Esophagus muscularis mucosa (tissue), 4 donors: ENCODE results near the gene BICD2. TPM values are rescaled to one million over a fixed set of nuclear protein-coding genes. Genes with fewer than 3 reads are reported as not detected.

Experiments used
- DNase-seq: peaks from one replicate; pipeline ENCODE4 v3.0.0-alpha.2; 2017; ENCODE audit errors: extremely low spot score
- H3K27ac ChIP-seq, 4 donors: fragments of 200-600 bp; sonication (generic); replicated peaks in 1 of 4; 1 replicate in 3 of 4; 2 replicates in 1 of 4; pipeline ENCODE4 v1.5.1; 2016 to 2019; ENCODE audit warnings: mild to moderate bottlenecking in 1 of 4
- H3K27me3 ChIP-seq, 4 donors: fragments of 200-600 bp; sonication (generic); one replicate each; pipeline versions ENCODE4 v1.5.1 to v1.6.0; 2016 to 2019
- H3K36me3 ChIP-seq, 4 donors: fragments of 200-600 bp; sonication (generic); one replicate each; pipeline ENCODE4 v1.5.1; 2016 to 2019
- H3K4me1 ChIP-seq, 4 donors: fragments of 200-600 bp; sonication (generic); one replicate each; pipeline ENCODE4 v1.5.1; 2016 to 2019
- H3K4me3 ChIP-seq, 4 donors: fragments of 200-600 bp; sonication (generic); 1 replicate in 2 of 4; 2 replicates in 2 of 4; pipeline ENCODE4 v1.5.1; 2016 to 2019; ENCODE audit warnings: mild to moderate bottlenecking in 4 of 4, moderate library complexity in 1 of 4
- H3K9me3 ChIP-seq, 4 donors: fragments of 200-600 bp; sonication (generic); 1 replicate in 3 of 4; 2 replicates in 1 of 4; pipeline ENCODE4 v1.5.1; 2016 to 2019
- EP300 ChIP-seq: sonication (generic); formaldehyde crosslinking; IDR thresholded peaks from one replicate; pipeline ENCODE4 v1.6.1; 2017; ENCODE audit warnings: antibody characterized with exemption
- POLR2A ChIP-seq: fragments of 450-650 bp; IDR thresholded peaks from one replicate; pipeline ENCODE4 v1.6.1; 2017; ENCODE audit warnings: antibody characterized with exemption, moderate library complexity, mild to moderate bottlenecking, low read depth
- POLR2AphosphoS5 ChIP-seq, 2 donors: sonication (generic); formaldehyde crosslinking; IDR thresholded peaks; one replicate each; pipeline ENCODE4 v1.6.1; 2017; ENCODE audit warnings: antibody characterized with exemption in 2 of 2
- WGBS: methylation state at CpG from one replicate; pipeline ENCODE4 v1.1.5; 2018; 5-methylcytosine and 5-hydroxymethylcytosine counted together
- intact Hi-C: fragments of 100-400 bp; cut with DNase I; formaldehyde crosslinking; loops from one replicate; pipeline ENCODE4 v1.15.1; 2023
- total RNA-seq, 4 donors: library from RNA; depleted of rRNA; stranded (reverse); fragments of >200 nt; gene quantifications; one replicate each; pipeline versions ENCODE4 v1.1.0 to v1.2.1, GENCODE V29; 2016
- TF ChIP-seq, protein P1 (sequence below), 3 experiments: fragments of 200-600 bp in 2 of 3; fragments of 450-650 bp in 1 of 3; sonication (generic) in 2 of 3; IDR thresholded peaks; one replicate each; pipeline ENCODE4 v1.5.1; 2017 to 2019; ENCODE audit warnings: antibody characterized with exemption in 3 of 3, mild to moderate bottlenecking in 2 of 3, moderate library complexity in 1 of 3

BICD2 gene
- total RNA-seq, 4 donors from 2014 or later: 44.0 to 72.5 (median 57.3) TPM

DNA sequence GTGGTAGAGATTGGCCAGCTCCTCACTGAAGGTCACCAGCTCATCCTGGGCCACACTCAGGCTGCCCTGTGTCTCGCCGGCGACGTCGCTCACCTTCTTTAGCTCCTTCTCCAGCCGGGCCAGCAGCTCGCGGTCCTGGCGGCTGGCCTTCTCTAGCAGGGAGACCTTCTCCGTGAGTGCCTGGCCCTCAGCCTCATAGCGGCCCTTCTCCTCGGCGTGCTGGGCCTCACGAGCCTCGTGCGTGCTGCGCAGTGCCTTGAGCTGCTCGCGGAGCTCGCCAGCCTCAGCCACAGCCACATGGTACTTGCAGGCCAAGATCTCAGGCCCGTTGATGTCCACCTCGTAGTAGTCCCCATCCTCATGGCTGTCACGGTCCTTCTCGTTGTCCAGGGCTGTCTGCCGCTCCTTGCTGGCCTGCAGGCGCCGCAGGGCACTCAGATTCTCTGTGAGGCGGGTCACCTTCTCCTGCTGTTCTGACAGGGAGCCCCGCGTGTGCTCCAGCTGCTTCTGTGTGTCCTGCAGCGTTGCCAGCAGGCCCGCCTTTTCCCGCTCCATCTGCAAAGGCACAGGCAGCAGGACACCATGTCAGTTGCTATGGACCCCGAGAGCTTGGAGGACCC, 45.5 kb downstream of the BICD2 start:
- H3K27ac ChIP-seq: no peak overlapping the region
- no peak for TF ChIP-seq EP300
- H3K9me3 ChIP-seq: no peaks in the 10 kb centered on the region
- intact Hi-C loops: no loop called here
- no peaks in the 10 kb centered on the region for H3K27me3 ChIP-seq
- 95% methylated on average over 25 of the region's 34 CpGs for WGBS
- no peak for DNase-seq
- peaks cover 11 to 18% (median 16%) of the 10 kb centered on the region in 4 donors for H3K4me1 ChIP-seq
- H3K4me3 ChIP-seq: no peak overlapping the region
- H3K36me3 ChIP-seq: peaks cover 64 to 93% (median 81%) of the 10 kb centered on the region in 4 donors

DNA sequence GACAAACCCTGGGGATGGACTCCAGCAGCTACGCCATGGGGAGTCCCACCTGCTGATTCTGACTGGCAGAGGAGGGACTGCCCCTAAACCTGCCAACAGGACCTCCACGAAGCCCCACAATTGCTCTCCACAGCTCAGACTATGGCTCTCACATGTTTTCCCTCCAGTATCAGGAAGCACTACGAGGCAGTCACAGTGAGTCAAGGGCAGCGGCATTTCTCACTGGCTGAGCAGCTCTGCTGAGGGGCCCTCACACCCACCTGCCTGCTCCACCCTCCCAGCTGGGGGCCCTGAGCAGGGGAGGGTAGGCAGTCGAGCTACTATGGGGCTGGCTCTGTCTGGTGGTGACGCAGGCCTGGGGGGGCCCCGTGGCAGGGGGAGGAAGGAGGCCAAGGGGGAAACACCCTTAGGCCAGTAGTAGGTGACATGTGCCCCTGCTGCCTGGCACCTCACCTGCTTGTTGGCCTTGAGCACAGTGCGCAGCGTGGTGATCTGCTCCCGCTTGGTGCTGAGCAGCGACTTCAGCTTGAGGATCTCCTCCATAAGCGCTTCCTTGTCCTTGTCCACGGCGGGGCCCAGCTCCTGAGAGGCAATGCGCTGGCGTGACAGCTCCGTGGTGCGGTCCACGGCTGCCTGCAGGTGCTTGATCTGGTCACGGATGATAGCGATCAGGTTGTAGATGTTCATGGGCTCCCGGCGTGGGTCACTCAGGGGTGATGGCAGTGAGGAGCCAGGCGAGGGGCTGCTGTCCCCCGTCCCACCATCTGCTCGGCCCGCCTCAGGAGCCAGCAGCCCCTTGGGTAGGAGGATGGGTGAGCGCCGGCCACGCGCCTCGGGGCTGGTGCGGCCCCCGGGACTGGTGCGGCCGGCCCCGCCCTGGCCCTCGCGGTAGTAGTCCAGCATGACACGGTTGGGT, 46.3 kb downstream of the BICD2 start:
- WGBS: 90% methylated on average over 23 of the region's 40 CpGs
- DNase-seq: no peak
- no peaks in the 10 kb centered on the region for H3K27me3 ChIP-seq
- no peak overlapping the region for H3K27ac ChIP-seq
- TF ChIP-seq, protein P1, sequence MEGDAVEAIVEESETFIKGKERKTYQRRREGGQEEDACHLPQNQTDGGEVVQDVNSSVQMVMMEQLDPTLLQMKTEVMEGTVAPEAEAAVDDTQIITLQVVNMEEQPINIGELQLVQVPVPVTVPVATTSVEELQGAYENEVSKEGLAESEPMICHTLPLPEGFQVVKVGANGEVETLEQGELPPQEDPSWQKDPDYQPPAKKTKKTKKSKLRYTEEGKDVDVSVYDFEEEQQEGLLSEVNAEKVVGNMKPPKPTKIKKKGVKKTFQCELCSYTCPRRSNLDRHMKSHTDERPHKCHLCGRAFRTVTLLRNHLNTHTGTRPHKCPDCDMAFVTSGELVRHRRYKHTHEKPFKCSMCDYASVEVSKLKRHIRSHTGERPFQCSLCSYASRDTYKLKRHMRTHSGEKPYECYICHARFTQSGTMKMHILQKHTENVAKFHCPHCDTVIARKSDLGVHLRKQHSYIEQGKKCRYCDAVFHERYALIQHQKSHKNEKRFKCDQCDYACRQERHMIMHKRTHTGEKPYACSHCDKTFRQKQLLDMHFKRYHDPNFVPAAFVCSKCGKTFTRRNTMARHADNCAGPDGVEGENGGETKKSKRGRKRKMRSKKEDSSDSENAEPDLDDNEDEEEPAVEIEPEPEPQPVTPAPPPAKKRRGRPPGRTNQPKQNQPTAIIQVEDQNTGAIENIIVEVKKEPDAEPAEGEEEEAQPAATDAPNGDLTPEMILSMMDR (IDR thresholded peaks at IDR 0.05): no peak
- no peak for TF ChIP-seq POLR2AphosphoS5 (IDR thresholded peaks at IDR 0.05)
- no peak for TF ChIP-seq EP300
- TF ChIP-seq POLR2A: no peak
- peaks cover 72 to 100% (median 89%) of the 10 kb centered on the region in 4 donors for H3K36me3 ChIP-seq
- H3K9me3 ChIP-seq: no peaks in the 10 kb centered on the region
- H3K4me3 ChIP-seq: no peak overlapping the region
- peaks cover 10 to 16% (median 12%) of the 10 kb centered on the region in 4 donors for H3K4me1 ChIP-seq
- intact Hi-C loops: no loop called here

DNA sequence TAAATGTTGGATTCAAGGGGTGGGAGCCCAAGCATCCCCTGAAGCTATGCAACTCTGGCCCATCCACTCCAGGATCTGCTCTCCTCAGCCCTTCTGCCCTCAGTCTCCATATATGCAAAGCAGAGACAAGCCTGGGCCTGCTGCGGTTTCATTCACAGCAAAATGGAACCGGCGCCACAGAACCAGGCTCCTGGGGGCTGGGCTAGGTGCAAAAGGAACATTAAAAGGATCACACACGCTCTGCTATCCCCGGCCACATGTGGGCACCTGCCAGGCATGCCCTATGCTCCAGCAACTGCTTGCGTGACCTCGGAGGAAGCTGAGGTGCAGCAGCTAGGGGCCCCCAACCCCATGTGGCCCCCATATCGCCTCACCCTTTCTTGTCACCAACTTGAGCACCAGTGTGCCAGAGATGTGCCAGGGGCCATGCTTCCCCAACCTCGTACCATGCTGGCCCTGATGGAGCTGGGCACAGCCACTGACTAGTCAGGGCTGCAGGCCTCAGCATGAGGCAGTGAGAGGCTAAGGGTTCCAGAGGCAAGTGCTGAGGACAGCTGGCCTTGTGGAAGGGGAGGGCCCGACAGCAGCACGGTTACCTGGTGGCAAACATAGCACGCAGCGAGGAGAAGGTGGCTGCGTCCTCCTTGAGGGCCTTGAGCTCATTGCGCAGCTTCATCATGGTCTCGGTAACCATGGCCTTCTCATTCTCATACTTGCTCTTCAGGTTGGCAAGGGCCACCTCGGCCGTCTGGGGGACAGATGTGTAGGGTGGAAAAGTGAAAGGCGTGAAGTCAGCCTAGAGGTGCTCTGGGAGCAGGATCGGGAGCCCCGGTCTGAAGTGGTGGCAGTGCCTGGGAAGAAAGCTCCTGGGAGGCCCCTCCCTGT, 47.2 kb downstream of the BICD2 start:
- H3K36me3 ChIP-seq: peaks cover 78 to 100% (median 90%) of the 10 kb centered on the region in 4 donors
- no peaks in the 10 kb centered on the region for H3K27me3 ChIP-seq

DNA sequence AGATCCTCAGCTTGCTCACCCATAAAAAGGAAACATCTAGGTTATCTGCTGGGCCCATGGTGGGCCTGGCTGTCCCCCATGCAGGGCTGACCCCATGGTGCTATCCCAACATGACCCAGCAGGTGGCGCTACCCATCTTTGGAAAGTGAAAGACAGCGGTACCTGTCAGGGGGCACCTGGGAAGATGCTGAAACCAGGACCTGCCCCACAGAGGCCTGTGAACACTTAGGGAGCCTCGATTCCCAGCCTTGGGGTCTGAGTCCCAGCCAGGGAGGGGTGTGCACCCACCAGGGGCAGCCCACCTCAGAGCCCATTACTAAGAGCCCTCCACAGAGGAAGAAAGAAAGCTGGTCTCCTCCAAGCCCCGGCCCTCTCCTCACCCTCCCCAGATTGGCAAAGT, 48.1 kb downstream of the BICD2 start:
- Histone ChIP-seq H3K36me3 (peaks cover 76 to 99% (median 88%) of the 10 kb centered on the region in 4 donors), H3K27me3 (no peaks in the 10 kb centered on the region), H3K9me3 (no peaks in the 10 kb centered on the region), H3K4me1 (peaks cover 6 to 21% (median 10%) of the 10 kb centered on the region in 4 donors), H3K27ac (no peak overlapping the region), H3K4me3 (no peak overlapping the region)
- WGBS: 0% methylated on average over 1 of the region's 4 CpGs
- intact Hi-C loops: loop anchor here (1.0 kb wide), 1 partner anchor 75 kb away; no protein-coding TSS in a partner anchor
- no peak for TF ChIP-seq EP300
- TF ChIP-seq, protein P1 (IDR thresholded peaks at IDR 0.05): peak; percentile 84 to 95 (median 94)
- DNase-seq: peak; percentile 92

More for the DNA sequence above, 47.2 kb downstream of the BICD2 start:
- peaks cover 6 to 16% (median 10%) of the 10 kb centered on the region in 4 donors for H3K4me1 ChIP-seq
- 88% methylated on average over 14 of the region's 21 CpGs for WGBS
- intact Hi-C loops: no loop called here
- H3K4me3 ChIP-seq: no peak overlapping the region
- H3K27ac ChIP-seq: no peak overlapping the region
- no peaks in the 10 kb centered on the region for H3K9me3 ChIP-seq
- TF ChIP-seq EP300 (no peak), POLR2AphosphoS5 (IDR thresholded peaks at IDR 0.05) (no peak), POLR2A (no peak)
- TF ChIP-seq, protein P1 (IDR thresholded peaks at IDR 0.05): no peak
- DNase-seq: no peak
